Fibroblast of lung (primary cell): ENCODE data around the gene ROBO4. TPM values are rescaled to one million over a fixed set of nuclear protein-coding genes. Genes with fewer than 3 reads are reported as not detected.

Source experiments
- DNase-seq, 2 donors: peaks; one replicate each; pipeline versions ENCODE4 v3.0.0 to v3.0.0-alpha.2; 2010; ENCODE audit warnings: low read depth in 2 of 2
- H2AFZ ChIP-seq: 2 replicates; pipeline ENCODE4 v1.5.1; 2012; ENCODE audit warnings: low read length, control low read depth, inconsistent platforms
- H3K27ac ChIP-seq: 2 replicates; pipeline ENCODE4 v1.5.1; 2011; ENCODE audit warnings: low read length, control low read depth; ENCODE audit not compliant: insufficient read depth
- H3K27me3 ChIP-seq: 2 replicates; pipeline ENCODE4 v1.5.1; 2011; ENCODE audit warnings: mild to moderate bottlenecking, low read length; ENCODE audit not compliant: control insufficient read depth, insufficient read depth
- H3K36me3 ChIP-seq: 2 replicates; pipeline ENCODE4 v1.5.1; 2011; ENCODE audit warnings: low read length; ENCODE audit not compliant: control insufficient read depth, insufficient read depth
- H3K4me1 ChIP-seq: 2 replicates; pipeline ENCODE4 v1.5.1; 2011; ENCODE audit warnings: low read length; ENCODE audit not compliant: control insufficient read depth, insufficient read depth; ENCODE audit errors: extremely low read depth
- H3K4me2 ChIP-seq: 2 replicates; pipeline ENCODE4 v1.5.1; 2011; ENCODE audit warnings: low read length, control low read depth; ENCODE audit not compliant: insufficient read depth; ENCODE audit errors: extremely low read depth
- H3K4me3 ChIP-seq, 4 experiments: fragments of 200-600 bp in 1 of 4; sonication (generic) in 1 of 4; replicated peaks in 1 of 4; 2 replicates each; pipeline ENCODE4 v1.5.1; 2011 to 2016; ENCODE audit warnings: low read length in 4 of 4, low read depth in 3 of 4, mild to moderate bottlenecking in 3 of 4, control low read depth in 2 of 4, inconsistent platforms in 1 of 4, mixed read lengths in 1 of 4; ENCODE audit not compliant: insufficient read depth in 1 of 4; ENCODE audit errors: control extremely low read depth in 1 of 4
- H3K79me2 ChIP-seq: 2 replicates; pipeline ENCODE4 v1.5.1; 2012; ENCODE audit warnings: mild to moderate bottlenecking, low read length, inconsistent platforms; ENCODE audit not compliant: control insufficient read depth, insufficient read depth
- H3K9ac ChIP-seq: 2 replicates; pipeline ENCODE4 v1.5.1; 2011; ENCODE audit warnings: mild to moderate bottlenecking, low read length, control low read depth; ENCODE audit not compliant: insufficient read depth
- H3K9me3 ChIP-seq: 2 replicates; pipeline ENCODE4 v1.5.1; 2012; ENCODE audit warnings: low read depth, low read length; ENCODE audit not compliant: control insufficient read depth, insufficient read depth
- H4K20me1 ChIP-seq: 2 replicates; pipeline ENCODE4 v1.5.1; 2011; ENCODE audit warnings: low read length; ENCODE audit not compliant: control insufficient read depth, insufficient read depth; ENCODE audit errors: extremely low read depth
- EZH2 ChIP-seq: IDR thresholded peaks from 2 replicates; pipeline ENCODE4 v1.5.1; 2012; ENCODE audit warnings: low read length, control low read depth, mild to moderate bottlenecking; ENCODE audit errors: missing control alignments
- polyA plus RNA-seq, 2 donors: library from polyadenylated mRNA; depleted of rRNA in 1 of 2; stranded (reverse) in 1 of 2; unstranded in 1 of 2; fragments of >200 nt; gene quantifications; 2 replicates each; pipeline ENCODE4 v1.2.1, GENCODE V29; 2011 to 2012; ENCODE audit warnings: missing spikeins in 1 of 2
- total RNA-seq: library from RNA; depleted of rRNA; stranded (reverse); fragments of >200 nt; gene quantifications from 2 replicates; pipeline ENCODE4 v1.2.1, GENCODE V29; 2014
- TF ChIP-seq, protein P1 (sequence below), 2 donors: IDR thresholded peaks in 1 of 2; conservative IDR thresholded peaks in 1 of 2; 1 replicate in 1 of 2; 2 replicates in 1 of 2; pipeline ENCODE4 v1.5.1; 2011 to 2012; ENCODE audit warnings: low read length in 2 of 2, control low read depth in 1 of 2, inconsistent platforms in 1 of 2, low read depth in 1 of 2, mild to moderate bottlenecking in 1 of 2

Gene ROBO4
- total and polyA plus RNA-seq, 2 donors (not counting 1 experiment from before 2014, with no cell fraction given): 0.45 to 0.66 TPM

DNA sequence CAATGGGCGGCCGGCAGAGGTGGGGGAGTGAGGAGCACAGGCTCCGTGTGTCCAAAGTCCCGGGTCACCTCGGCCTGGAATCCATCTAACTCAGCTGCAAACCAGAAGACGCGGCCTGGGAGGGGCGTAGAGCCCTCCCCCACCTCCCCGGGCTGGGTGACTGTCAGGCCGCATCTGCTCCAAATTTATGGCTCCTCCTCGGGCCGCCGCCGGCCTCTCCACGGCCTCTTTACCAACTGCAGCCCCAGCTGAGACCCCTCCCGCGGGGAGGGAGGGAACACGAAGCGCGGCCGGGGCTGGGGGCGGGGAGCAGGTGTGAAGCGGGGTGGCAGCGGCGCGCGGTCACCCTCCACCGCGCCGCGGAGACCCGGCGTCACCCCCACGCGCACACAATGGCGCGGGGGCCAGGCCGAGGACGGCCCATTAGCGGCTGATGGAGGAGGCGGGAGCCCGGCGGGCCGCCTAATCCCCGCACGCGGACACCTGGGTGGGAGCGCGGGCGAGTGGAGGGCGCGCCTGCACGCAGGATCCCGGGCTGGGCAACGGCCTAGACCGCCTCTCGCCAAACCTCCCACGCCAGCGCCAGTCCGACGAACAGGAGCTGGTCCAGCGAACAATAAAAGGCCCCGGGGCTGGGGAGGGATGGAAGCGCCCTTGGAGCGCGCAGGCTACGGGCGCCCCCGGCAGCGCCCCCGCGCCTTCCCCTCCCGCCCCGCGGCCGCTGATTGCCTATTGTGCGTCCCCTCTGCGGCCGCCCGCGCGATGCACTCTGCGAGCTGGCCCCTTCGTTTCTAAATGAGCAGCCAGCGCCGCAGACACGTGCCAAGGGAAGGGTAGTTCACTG, 58.3 kb downstream of the ROBO4 start:
- no peak overlapping the region for H3K9ac ChIP-seq
- no peaks in the 10 kb centered on the region for H3K36me3 ChIP-seq
- H3K9me3 ChIP-seq: no peaks in the 10 kb centered on the region
- H3K4me2 ChIP-seq: peak overlapping the region; percentile 76
- H3K79me2 ChIP-seq: no peaks in the 10 kb centered on the region
- H3K27me3 ChIP-seq: peaks cover 50% of the 10 kb centered on the region
- TF ChIP-seq, protein P1, sequence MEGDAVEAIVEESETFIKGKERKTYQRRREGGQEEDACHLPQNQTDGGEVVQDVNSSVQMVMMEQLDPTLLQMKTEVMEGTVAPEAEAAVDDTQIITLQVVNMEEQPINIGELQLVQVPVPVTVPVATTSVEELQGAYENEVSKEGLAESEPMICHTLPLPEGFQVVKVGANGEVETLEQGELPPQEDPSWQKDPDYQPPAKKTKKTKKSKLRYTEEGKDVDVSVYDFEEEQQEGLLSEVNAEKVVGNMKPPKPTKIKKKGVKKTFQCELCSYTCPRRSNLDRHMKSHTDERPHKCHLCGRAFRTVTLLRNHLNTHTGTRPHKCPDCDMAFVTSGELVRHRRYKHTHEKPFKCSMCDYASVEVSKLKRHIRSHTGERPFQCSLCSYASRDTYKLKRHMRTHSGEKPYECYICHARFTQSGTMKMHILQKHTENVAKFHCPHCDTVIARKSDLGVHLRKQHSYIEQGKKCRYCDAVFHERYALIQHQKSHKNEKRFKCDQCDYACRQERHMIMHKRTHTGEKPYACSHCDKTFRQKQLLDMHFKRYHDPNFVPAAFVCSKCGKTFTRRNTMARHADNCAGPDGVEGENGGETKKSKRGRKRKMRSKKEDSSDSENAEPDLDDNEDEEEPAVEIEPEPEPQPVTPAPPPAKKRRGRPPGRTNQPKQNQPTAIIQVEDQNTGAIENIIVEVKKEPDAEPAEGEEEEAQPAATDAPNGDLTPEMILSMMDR (conservative IDR thresholded peaks at IDR 0.05 in 1 of 2, IDR thresholded peaks at IDR 0.05 in 1 of 2; ENCODE audit: low read depth in 1 of 2, low read length in 2 of 2): no peak
- peak; percentile 74 for TF ChIP-seq EZH2
- H3K4me3 ChIP-seq: peak overlapping the region in 3 of 4 experiments; percentile 17 to 47 (median 21)
- DNase-seq: no peak
- H4K20me1 ChIP-seq: no peaks in the 10 kb centered on the region
- peaks cover 7% of the 10 kb centered on the region for H3K4me1 ChIP-seq
- no peak overlapping the region for H2AFZ ChIP-seq
- H3K27ac ChIP-seq: no peak overlapping the region

DNA sequence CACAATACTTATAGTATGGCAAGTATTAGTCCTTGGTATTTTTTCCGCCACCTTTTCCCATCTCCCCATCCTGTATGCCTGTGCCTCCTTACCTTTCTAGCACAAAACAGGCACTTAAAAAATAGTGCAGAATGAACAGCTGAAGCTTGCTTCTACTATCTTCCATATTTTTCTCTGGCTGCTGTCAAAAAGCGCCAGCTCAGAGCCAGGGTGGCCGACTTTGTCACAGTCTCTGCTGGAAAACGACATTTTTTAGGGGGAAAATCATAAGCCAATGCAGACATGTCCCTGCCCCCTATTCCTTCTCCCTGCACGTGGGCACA, 58.9 kb downstream of the ROBO4 start:
- no peaks in the 10 kb centered on the region for H3K79me2 ChIP-seq
- H3K27me3 ChIP-seq: peaks cover 44% of the 10 kb centered on the region
- no peaks in the 10 kb centered on the region for H3K36me3 ChIP-seq
- no peaks in the 10 kb centered on the region for H3K9me3 ChIP-seq
- peaks cover 7% of the 10 kb centered on the region for H3K4me1 ChIP-seq
- no peak overlapping the region for H3K27ac ChIP-seq
- no peak for DNase-seq
- no peak overlapping the region for H3K4me2 ChIP-seq
- no peaks in the 10 kb centered on the region for H4K20me1 ChIP-seq
- H2AFZ ChIP-seq: no peak overlapping the region
- no peak overlapping the region for H3K9ac ChIP-seq
- TF ChIP-seq EZH2: no peak
- TF ChIP-seq, protein P1 (conservative IDR thresholded peaks at IDR 0.05 in 1 of 2, IDR thresholded peaks at IDR 0.05 in 1 of 2; ENCODE audit: low read depth in 1 of 2, low read length in 2 of 2): no peak
- H3K4me3 ChIP-seq: no peak overlapping the region

DNA sequence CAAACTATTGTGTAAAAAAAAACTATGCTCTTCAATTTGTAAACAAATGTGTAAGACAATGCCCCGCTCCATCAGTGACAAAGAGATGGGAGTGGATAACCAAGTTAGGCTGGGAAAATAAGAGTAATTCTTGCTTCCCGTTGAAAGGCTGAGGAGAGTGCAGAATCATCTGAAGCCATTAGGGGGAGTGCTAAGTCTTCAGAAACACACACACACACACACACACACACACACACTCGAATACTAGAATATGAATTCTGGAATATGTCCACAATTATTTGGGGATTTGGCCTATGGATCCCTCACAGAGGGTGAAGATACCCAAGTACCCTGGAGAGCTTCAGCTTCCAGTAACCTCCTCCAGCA, 60.2 kb downstream of the ROBO4 start:
- Histone ChIP-seq H3K36me3 (no peaks in the 10 kb centered on the region), H3K4me3 (no peak overlapping the region), H3K79me2 (no peaks in the 10 kb centered on the region), H2AFZ (no peak overlapping the region), H3K9me3 (no peaks in the 10 kb centered on the region), H3K4me1 (peaks cover 7% of the 10 kb centered on the region), H3K27ac (no peak overlapping the region), H3K9ac (no peak overlapping the region), H4K20me1 (no peaks in the 10 kb centered on the region), H3K4me2 (no peak overlapping the region), H3K27me3 (peaks cover 33% of the 10 kb centered on the region)
- TF ChIP-seq, protein P1 (conservative IDR thresholded peaks at IDR 0.05 in 1 of 2, IDR thresholded peaks at IDR 0.05 in 1 of 2; ENCODE audit: low read depth in 1 of 2, low read length in 2 of 2): peak; percentile 82
- TF ChIP-seq EZH2: no peak
- peak; percentile 89 to 93 for DNase-seq
